Smooth muscle cell (in vitro differentiated cells): ENCODE results near the gene TCF12. TPM values are rescaled to one million over a fixed set of nuclear protein-coding genes. Genes with fewer than 3 reads are reported as not detected.

Experiments
- DNase-seq: peaks from one replicate; lab custom pipeline; 2025; ENCODE audit not compliant: unreplicated experiment; lab: John Stamatoyannopoulos, UW
- H2AFZ ChIP-seq: fragments of 200-600 bp; sonication (generic); 2 replicates; pipeline ENCODE4 v1.6.0; 2016; ENCODE audit warnings: antibody characterized with exemption, low read depth, mild to moderate bottlenecking
- H3F3A ChIP-seq: fragments of 200-600 bp; sonication (generic); 2 replicates; pipeline ENCODE4 v1.6.0; 2017; ENCODE audit warnings: antibody characterized with exemption, low read depth
- H3K27ac ChIP-seq: fragments of 200-600 bp; sonication (generic); 2 replicates; pipeline ENCODE4 v1.5.1; 2016; ENCODE audit warnings: low read depth, mild to moderate bottlenecking
- H3K27me3 ChIP-seq: fragments of 200-600 bp; sonication (generic); 2 replicates; pipeline ENCODE4 v1.6.1; 2016; ENCODE audit warnings: low read depth, mild to moderate bottlenecking
- H3K36me3 ChIP-seq: fragments of 200-600 bp; sonication (generic); 2 replicates; pipeline ENCODE4 v1.5.1; 2016; ENCODE audit warnings: low read depth
- H3K4me1 ChIP-seq: fragments of 200-600 bp; sonication (generic); 2 replicates; pipeline ENCODE4 v1.5.1; 2016; ENCODE audit warnings: low read depth
- H3K4me2 ChIP-seq: fragments of 200-600 bp; sonication (generic); 2 replicates; pipeline ENCODE4 v1.6.0; 2016; ENCODE audit warnings: mild to moderate bottlenecking
- H3K4me3 ChIP-seq: fragments of 200-600 bp; sonication (generic); 2 replicates; pipeline ENCODE4 v1.5.1; 2016; ENCODE audit warnings: mild to moderate bottlenecking
- H3K79me2 ChIP-seq: fragments of 200-600 bp; sonication (generic); 2 replicates; pipeline ENCODE4 v1.6.0; 2016; ENCODE audit warnings: low read depth, mild to moderate bottlenecking
- H3K9ac ChIP-seq: fragments of 200-600 bp; sonication (generic); 2 replicates; pipeline ENCODE4 v1.6.0; 2016; ENCODE audit warnings: low read depth
- H3K9me3 ChIP-seq: fragments of 200-600 bp; sonication (generic); replicated peaks from 2 replicates; pipeline ENCODE4 v1.5.1; 2016; ENCODE audit warnings: low read depth
- H4K20me1 ChIP-seq: fragments of 200-600 bp; sonication (generic); 2 replicates; pipeline ENCODE4 v1.6.0; 2016; ENCODE audit warnings: low read depth
- WGBS: methylation state at CpG from one replicate; pipeline ENCODE4 v1.1.7; 2016; ENCODE audit warnings: low lambda C conversion rate; 5-methylcytosine and 5-hydroxymethylcytosine counted together
- polyA plus RNA-seq: library from polyadenylated mRNA; unstranded; fragments of >200 nt; fragmentation: Nextera tagmentation; extraction: Ambion mirVana; gene quantifications from 2 replicates; pipeline ENCODE4 v1.2.1, GENCODE V29; 2016
- small RNA-seq: library from RNA; depleted of rRNA; stranded (forward); fragments of <200 nt; gene quantifications from one replicate; pipeline ENCODE3, GENCODE V24; 2014
- total RNA-seq: library from RNA; depleted of rRNA; stranded (reverse); fragments of >200 nt; gene quantifications from 2 replicates; pipeline ENCODE4 v1.2.3, GENCODE V29; 2014
- TF ChIP-seq, protein P1 (sequence below): fragments of 200-600 bp; sonication (generic); IDR thresholded peaks from 2 replicates; pipeline ENCODE4 v1.5.1; 2017; ENCODE audit warnings: borderline replicate concordance, mild to moderate bottlenecking, antibody characterized with exemption; ENCODE audit not compliant: insufficient read depth, poor library complexity, severe bottlenecking

Gene TCF12
- total and polyA plus RNA-seq, 2 experiments from 2014 or later: 54.1 to 302 TPM

DNA sequence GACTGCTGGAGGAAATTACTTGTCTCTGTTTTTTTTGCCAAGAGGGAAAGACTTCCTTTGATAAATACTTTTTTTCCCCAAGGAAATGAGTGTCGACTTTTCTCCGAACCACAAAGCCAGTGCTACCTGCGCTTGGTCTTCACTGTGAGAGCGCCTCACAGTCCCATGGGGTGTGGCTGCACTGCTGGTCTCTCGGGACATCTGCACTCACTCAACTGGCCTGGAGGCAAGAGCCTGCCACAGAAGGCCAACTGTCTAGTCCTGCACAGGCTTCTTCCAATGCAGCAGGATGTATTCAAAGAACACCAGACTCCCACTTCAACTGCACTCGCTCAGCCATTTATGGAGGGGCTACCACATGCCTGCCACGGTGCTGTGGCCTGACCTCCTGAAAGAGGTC lies 417.3 kb downstream of the TCF12 start:
- Histone ChIP-seq H3K27me3 (no peaks in the 10 kb centered on the region), H3K9me3 (no peaks in the 10 kb centered on the region), H3K4me2 (no peak overlapping the region), H3K4me1 (no peaks in the 10 kb centered on the region), H3K27ac (no peak overlapping the region), H4K20me1 (no peaks in the 10 kb centered on the region), H3K79me2 (no peaks in the 10 kb centered on the region), H2AFZ (no peak overlapping the region), H3K4me3 (no peak overlapping the region), H3F3A (no peaks in the 10 kb centered on the region), H3K9ac (no peak overlapping the region), H3K36me3 (no peaks in the 10 kb centered on the region)
- DNase-seq: no peak
- TF ChIP-seq, protein P1, sequence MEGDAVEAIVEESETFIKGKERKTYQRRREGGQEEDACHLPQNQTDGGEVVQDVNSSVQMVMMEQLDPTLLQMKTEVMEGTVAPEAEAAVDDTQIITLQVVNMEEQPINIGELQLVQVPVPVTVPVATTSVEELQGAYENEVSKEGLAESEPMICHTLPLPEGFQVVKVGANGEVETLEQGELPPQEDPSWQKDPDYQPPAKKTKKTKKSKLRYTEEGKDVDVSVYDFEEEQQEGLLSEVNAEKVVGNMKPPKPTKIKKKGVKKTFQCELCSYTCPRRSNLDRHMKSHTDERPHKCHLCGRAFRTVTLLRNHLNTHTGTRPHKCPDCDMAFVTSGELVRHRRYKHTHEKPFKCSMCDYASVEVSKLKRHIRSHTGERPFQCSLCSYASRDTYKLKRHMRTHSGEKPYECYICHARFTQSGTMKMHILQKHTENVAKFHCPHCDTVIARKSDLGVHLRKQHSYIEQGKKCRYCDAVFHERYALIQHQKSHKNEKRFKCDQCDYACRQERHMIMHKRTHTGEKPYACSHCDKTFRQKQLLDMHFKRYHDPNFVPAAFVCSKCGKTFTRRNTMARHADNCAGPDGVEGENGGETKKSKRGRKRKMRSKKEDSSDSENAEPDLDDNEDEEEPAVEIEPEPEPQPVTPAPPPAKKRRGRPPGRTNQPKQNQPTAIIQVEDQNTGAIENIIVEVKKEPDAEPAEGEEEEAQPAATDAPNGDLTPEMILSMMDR: no peak
- WGBS: 70% methylated on average over 7 of the region's 7 CpGs

DNA sequence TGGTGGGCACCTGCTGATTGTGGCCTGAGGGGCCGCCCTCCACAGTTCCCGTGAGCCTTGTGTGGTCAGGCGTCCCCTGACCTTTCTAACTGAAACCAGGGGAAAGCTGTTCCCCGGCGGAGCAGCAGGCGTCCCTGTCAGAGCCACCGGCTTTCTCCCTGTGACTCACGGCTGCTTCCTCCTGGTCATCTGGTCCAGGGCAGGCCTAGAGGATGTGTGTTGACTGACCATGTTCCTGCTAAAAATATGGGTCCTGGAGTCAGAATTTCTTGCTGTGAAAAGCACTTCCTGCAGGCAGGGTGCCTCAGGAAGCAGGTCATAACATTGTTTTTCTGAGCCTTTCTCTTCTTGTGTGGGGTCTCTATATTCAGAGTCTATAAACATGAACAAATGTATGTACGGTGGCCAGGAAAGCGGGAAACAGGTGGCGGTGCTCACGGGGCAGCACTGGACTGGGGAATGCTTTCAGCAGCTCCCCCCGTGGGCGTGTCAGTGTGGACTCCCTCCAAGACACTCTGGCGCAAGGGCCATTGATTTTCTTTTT lies 419.5 kb downstream of the TCF12 start:
- H3K27me3 ChIP-seq: no peaks in the 10 kb centered on the region

DNA sequence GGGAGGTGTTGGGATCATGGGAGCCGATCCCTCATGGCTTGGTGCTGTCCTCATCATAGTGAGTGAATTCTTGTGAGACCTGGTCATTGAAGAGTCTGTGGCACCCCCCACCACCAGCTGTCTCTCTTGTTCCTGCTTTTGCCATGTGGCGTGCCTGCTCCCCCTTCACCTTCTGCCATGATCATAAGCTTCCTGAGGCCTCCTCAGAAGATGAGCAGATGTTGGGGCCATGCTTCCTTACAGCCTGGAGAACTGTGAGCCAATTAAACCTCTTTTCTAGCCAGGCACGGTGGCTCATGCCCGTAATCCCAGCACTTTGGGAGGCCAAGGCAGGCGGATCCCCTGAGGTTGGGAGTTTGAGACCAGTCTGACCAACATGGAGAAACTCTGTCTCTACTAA lies 420.9 kb downstream of the TCF12 start:
- H3K27me3 ChIP-seq: no peaks in the 10 kb centered on the region
- WGBS: 95% methylated on average over 5 of the region's 5 CpGs
- no peaks in the 10 kb centered on the region for H3K79me2 ChIP-seq
- no peak overlapping the region for H3K9ac ChIP-seq
- no peaks in the 10 kb centered on the region for H3F3A ChIP-seq
- H3K36me3 ChIP-seq: no peaks in the 10 kb centered on the region
- no peak overlapping the region for H3K4me3 ChIP-seq
- no peak overlapping the region for H2AFZ ChIP-seq
- H3K4me1 ChIP-seq: no peaks in the 10 kb centered on the region
- DNase-seq: no peak
- no peaks in the 10 kb centered on the region for H3K9me3 ChIP-seq
- no peaks in the 10 kb centered on the region for H4K20me1 ChIP-seq
- H3K4me2 ChIP-seq: no peak overlapping the region
- no peak overlapping the region for H3K27ac ChIP-seq
- TF ChIP-seq, protein P1: no peak

More for the DNA sequence above, 419.5 kb downstream of the TCF12 start:
- H3K79me2 ChIP-seq: no peaks in the 10 kb centered on the region
- 83% methylated on average over 15 of the region's 15 CpGs for WGBS
- H3K9ac ChIP-seq: no peak overlapping the region
- no peaks in the 10 kb centered on the region for H3K9me3 ChIP-seq
- DNase-seq: no peak
- no peak overlapping the region for H3K27ac ChIP-seq
- no peak overlapping the region for H2AFZ ChIP-seq
- no peaks in the 10 kb centered on the region for H3F3A ChIP-seq
- H4K20me1 ChIP-seq: no peaks in the 10 kb centered on the region
- no peak overlapping the region for H3K4me3 ChIP-seq
- no peaks in the 10 kb centered on the region for H3K36me3 ChIP-seq
- H3K4me2 ChIP-seq: no peak overlapping the region
- TF ChIP-seq, protein P1: no peak
- no peaks in the 10 kb centered on the region for H3K4me1 ChIP-seq

Small RNAs within 50 kb of the gene (small RNA-seq; reads per million reads assigned to genes)
- gene RF01210: not detected

Other genes with a start within 250 kb of the TCF12 start
- gene ZNF280D, start 185.1 kb upstream of the TCF12 start, total RNA-seq: 2.9 and 4.3 TPM in 2 replicates
- 0.47 and 0.94 TPM in 2 replicates for gene ZNF280D, start 185.1 kb upstream of the TCF12 start, polyA plus RNA-seq